Upper lobe of left lung (tissue), 4 donors: ENCODE measurements around the gene UST.

ENCODE experiments used
- CTCF ChIP-seq, 6 experiments: fragments of 450-650 bp in 4 of 6; fragments of 200-600 bp in 2 of 6; sonication (generic) in 2 of 6; IDR thresholded peaks; one replicate each; pipeline ENCODE4 v1.5.1; 2016 to 2019; ENCODE audit warnings: antibody characterized with exemption in 6 of 6
- EP300 ChIP-seq, 4 donors: sonication (generic); formaldehyde crosslinking; IDR thresholded peaks; one replicate each; pipeline ENCODE4 v1.5.1; 2017; ENCODE audit warnings: antibody characterized with exemption in 4 of 4, control low read depth in 2 of 4
- POLR2A ChIP-seq, 4 donors: fragments of 450-650 bp; IDR thresholded peaks; one replicate each; pipeline ENCODE4 v1.5.1; 2016 to 2017; ENCODE audit warnings: antibody characterized with exemption in 4 of 4, mild to moderate bottlenecking in 2 of 4

- TF ChIP-seq POLR2A (IDR thresholded peaks at IDR 0.05) (no peak), CTCF (IDR thresholded peaks at IDR 0.05) (no peak), EP300 (IDR thresholded peaks at IDR 0.05) (no peak)
Observed at GRCh38 chr6:148943451-148943850, 196.6 kb downstream of the UST start.
